ENCODE data around the gene SLC39A13. TPM values are rescaled to one million over a fixed set of nuclear protein-coding genes. Genes with fewer than 3 reads are reported as not detected.

Gene SLC39A13
- total and polyA plus RNA-seq, 2 of the 13 experiments (the other 11 are each of a cell fraction or from before 2014, with no cell fraction given) = 15.3 to 30.5 TPM

- Histone ChIP-seq H3K9ac (ENCODE audit: insufficient read depth, low read depth, low read length) (no peak overlapping the region), H3K27me3 (ENCODE audit: control insufficient read depth in 1 of 2, insufficient read depth in 2 of 2, low read length in 2 of 2) (peaks cover 2% of the 10 kb centered on the region in 2 experiments; a peak in 1 of 5 replicates), H3K79me2 (ENCODE audit: insufficient read depth, low read length) (no peaks in the 10 kb centered on the region), H3K36me3 (replicated peaks in 1 of 2; ENCODE audit: control insufficient read depth in 1 of 2, insufficient read depth in 2 of 2, low read length in 2 of 2) (no peaks in the 10 kb centered on the region), H3K9me3 (ENCODE audit: low read length) (no peaks in the 10 kb centered on the region), H3K4me1 (ENCODE audit: insufficient read depth, low read length) (peaks cover 12% of the 10 kb centered on the region; the same call in 1 of the 2 replicates), H4K20me1 (ENCODE audit: insufficient read depth, low read length) (no peaks in the 10 kb centered on the region), H3K27ac (ENCODE audit: extremely low read length, insufficient read depth, low read length) (no peak overlapping the region), H3K4me3 (replicated peaks in 1 of 3; ENCODE audit: insufficient read depth in 1 of 3, low read depth in 2 of 3, low read length in 3 of 3) (no peak overlapping the region), H3K4me2 (ENCODE audit: low read depth, low read length) (peak overlapping the region; percentile 21; the same call in 1 of the 2 replicates), H2AFZ (ENCODE audit: low read length) (no peak overlapping the region)
- intact Hi-C loops (cut with micrococcal nuclease; ENCODE audit: unreplicated experiment) (loop anchor here (1.0 to 5.0 kb wide), 3 partner anchors 34 to 478 kb away; partner anchors contain the start of gene SLC39A13), in situ Hi-C loops (cut with HindIII; ENCODE audit: extremely low pct_ligation_motif_present, low pct_unique_long_range_greater_than_20kb) (loop anchor here (5.0 to 10.0 kb wide), 2 partner anchors 33 to 81 kb away; partner anchors contain the start of gene SLC39A13)
- no TSS peak for BruUV-seq (replicated peaks)
- FAIRE-seq (peak; percentile 83), DNase-seq (ENCODE audit: low spot score) (peak; percentile 60), ATAC-seq (peak; percentile 93)
- ChIA-PET POLR2A (interaction anchor here (1.2 kb wide), 1 partner anchor 19 kb away, joined by 3 read pairs; no protein-coding TSS in a partner anchor), CTCF (ENCODE audit: low intra/inter-chr PET ratio, low total read pairs) (interaction anchor here (1.1 to 3.0 kb wide), 3 partner anchors 24 to 80 kb away, joined by 3 to 35 read pairs (median 9); partner anchors contain the start of gene SLC39A13)
- 3% methylated on average over 6 of the region's 19 CpGs for WGBS (ENCODE audit: low lambda C conversion rate)
- no peak for TF ChIP-seq ZNF468 (CRISPR knock-in tag; IDR thresholded peaks at IDR 0.05)
- TF ChIP-seq AHR (CRISPR knock-in tag; IDR thresholded peaks at IDR 0.05) = 0 out of 2 replicates have a peak, but pooled peaks have one; percentile 50
- TF ChIP-seq ARNT (IDR thresholded peaks at IDR 0.05) = no peak
- TF ChIP-seq GABPB1 (CRISPR knock-in tag; IDR thresholded peaks at IDR 0.05) = peak; percentile 42
- peak; percentile 49 for TF ChIP-seq SALL1 (CRISPR knock-in tag; IDR thresholded peaks at IDR 0.05)
- peak; percentile 95 for TF ChIP-seq CTCF (CRISPR knock-in tag; IDR thresholded peaks at IDR 0.05)
- no peak for TF ChIP-seq ESRRA (CRISPR knock-in tag; IDR thresholded peaks at IDR 0.05; ENCODE audit: low read depth)
- TF ChIP-seq MYC (CRISPR knock-in tag; IDR thresholded peaks at IDR 0.05; ENCODE audit: borderline replicate concordance) = no peak
- no peak for TF ChIP-seq ZNF530 (CRISPR knock-in tag; IDR thresholded peaks at IDR 0.05; ENCODE audit: low read depth)
- no peak for TF ChIP-seq FOXO4 (CRISPR knock-in tag; conservative IDR thresholded peaks at IDR 0.05)
- no peak for TF ChIP-seq RFXAP (CRISPR knock-in tag; IDR thresholded peaks at IDR 0.05; ENCODE audit: borderline replicate concordance)
- no peak for TF ChIP-seq ZNF780A (CRISPR knock-in tag; IDR thresholded peaks at IDR 0.05)
- peak; percentile 89 for TF ChIP-seq XRCC5 (optimal IDR thresholded peaks at IDR 0.05; ENCODE audit: low read length)
- TF ChIP-seq ZFY (CRISPR knock-in tag; IDR thresholded peaks at IDR 0.05) = peak; percentile 16; the same call in 1 of the 2 replicates
- peak; percentile 42; the same call in 1 of the 2 replicates for TF ChIP-seq SP4 (CRISPR knock-in tag; IDR thresholded peaks at IDR 0.05)
- no peak for TF ChIP-seq TEAD2 (CRISPR knock-in tag; IDR thresholded peaks at IDR 0.05)
- peak; percentile 69; the same call in 1 of the 2 replicates for TF ChIP-seq KDM2A (CRISPR knock-in tag; IDR thresholded peaks at IDR 0.05; ENCODE audit: borderline replicate concordance, low read depth)
- TF ChIP-seq THAP11 (CRISPR knock-in tag; IDR thresholded peaks at IDR 0.05) = peak; percentile 18; the same call in 1 of the 2 replicates
- no peak for TF ChIP-seq BCL3 (CRISPR knock-in tag; IDR thresholded peaks at IDR 0.05)
Measured at GRCh38 chr11:47373876-47374719, 34.3 kb upstream of the SLC39A13 start.
